K562 (cell line): ENCODE results near the gene IFFO2. TPM values are rescaled to one million over a fixed set of nuclear protein-coding genes. Genes with fewer than 3 reads are reported as not detected.
A peak's percentile ranks its signal among the peaks of the same experiment; 100 is the strongest.

Experiments used
- CREB1 ChIP-seq, 2 experiments: sonication (generic) in 1 of 2; formaldehyde crosslinking in 1 of 2; IDR thresholded peaks; 2 replicates each; pipeline versions ENCODE4 v1.6.1 to v1.8.0; 2012 to 2022; ENCODE audit warnings: inconsistent platforms in 1 of 2, mild to moderate bottlenecking in 1 of 2, missing genetic modification reagents in 1 of 2, moderate library complexity in 1 of 2
- CXXC5 ChIP-seq: fragments of 250-450 bp; sonication (Bioruptor Pico); IDR thresholded peaks from 2 replicates; pipeline ENCODE4 v1.8.0; 2022; ENCODE audit warnings: inconsistent platforms, mild to moderate bottlenecking, moderate library complexity
- GABPB1 ChIP-seq: sonication (generic); formaldehyde crosslinking; IDR thresholded peaks from 2 replicates; pipeline ENCODE4 v1.8.0; 2022; ENCODE audit warnings: mild to moderate bottlenecking, missing genetic modification reagents
- HBP1 ChIP-seq: fragments of 450-650 bp; formaldehyde crosslinking; IDR thresholded peaks from 2 replicates; pipeline ENCODE4 v1.4.0; 2022; ENCODE audit warnings: missing genetic modification characterization
- ILK ChIP-seq: fragments of 450-650 bp; IDR thresholded peaks from 2 replicates; pipeline ENCODE4 v1.6.1; 2016; ENCODE audit warnings: missing genetic modification characterization, low read depth, mild to moderate bottlenecking, missing compliant biosample characterization, moderate library complexity, borderline replicate concordance
- KAT2B ChIP-seq: IDR thresholded peaks from one replicate; pipeline ENCODE4 v1.6.1; 2012; ENCODE audit warnings: low read depth, mild to moderate bottlenecking, control low read depth, inconsistent platforms, low read length, moderate library complexity
- MEIS2 ChIP-seq: fragments of 450-650 bp; IDR thresholded peaks from 2 replicates; pipeline ENCODE4 v1.6.1; 2014; ENCODE audit warnings: mild to moderate bottlenecking; ENCODE audit not compliant: partially characterized antibody
- MTA2 ChIP-seq: fragments of 450-650 bp; IDR thresholded peaks from 2 replicates; pipeline ENCODE4 v1.6.1; 2016; ENCODE audit warnings: low read depth
- NKRF ChIP-seq: fragments of 450-650 bp; IDR thresholded peaks from 2 replicates; pipeline ENCODE4 v1.6.1; 2016; ENCODE audit warnings: borderline replicate concordance
- RBBP5 ChIP-seq: fragments of 200-600 bp; sonication (generic); IDR thresholded peaks from 2 replicates; pipeline ENCODE4 v1.6.1; 2012; ENCODE audit warnings: borderline replicate concordance, mild to moderate bottlenecking, low read length, control low read depth, inconsistent platforms; ENCODE audit not compliant: insufficient read depth, poor library complexity, severe bottlenecking
- SIX5 ChIP-seq, 2 experiments: IDR thresholded peaks; 2 replicates each; pipeline ENCODE4 v1.6.1; 2011; ENCODE audit warnings: low read length in 2 of 2, borderline replicate concordance in 1 of 2, low read depth in 1 of 2, mild to moderate bottlenecking in 1 of 2, moderate library complexity in 1 of 2; ENCODE audit not compliant: insufficient read depth in 1 of 2
- USF1 ChIP-seq: sonication (generic); formaldehyde crosslinking; IDR thresholded peaks from 2 replicates; pipeline ENCODE4 v1.9.0; 2022; ENCODE audit warnings: mild to moderate bottlenecking, missing genetic modification reagents
- VEZF1 ChIP-seq: fragments of 200-800 bp; sonication (Bioruptor generic); IDR thresholded peaks from 2 replicates; pipeline ENCODE4 v1.6.1; 2017; ENCODE audit warnings: missing genetic modification characterization, missing compliant biosample characterization
- ZBTB34 ChIP-seq: fragments of 250-450 bp; sonication (Bioruptor Pico); IDR thresholded peaks from 2 replicates; pipeline ENCODE4 v1.8.0; 2021; ENCODE audit warnings: mild to moderate bottlenecking, moderate library complexity
- ZSCAN29 ChIP-seq: fragments of 450-650 bp; IDR thresholded peaks from 2 replicates; pipeline ENCODE4 v1.6.1; 2017
- polyA plus RNA-seq, 8 experiments: library from polyadenylated mRNA; depleted of rRNA in 4 of 8; stranded (reverse) in 5 of 8; unstranded in 3 of 8; fragments of >200 nt; fragmentation: Nextera tagmentation in 2 of 8; fragmentation: Illumina TruSeq in 1 of 8; extraction: Ambion mirVana in 2 of 8; extraction: Trizol in 1 of 8; gene quantifications; 2 replicates each; pipeline versions ENCODE4 v1.2.1 to v1.2.3, GENCODE V29; 2011 to 2014; ENCODE audit warnings: inconsistent platforms in 1 of 8, missing spikeins in 1 of 8
- total RNA-seq, 7 experiments: library from RNA; depleted of rRNA in 6 of 7; stranded (reverse); fragments of >200 nt in 6 of 7; fragmentation: Illumina TruSeq in 2 of 7; extraction: Trizol in 2 of 7; gene quantifications; 2 replicates each; pipeline versions ENCODE4 v1.2.1 to v1.2.3, GENCODE V29; 2011 to 2021; ENCODE audit warnings: low replicate concordance in 1 of 7

The IFFO2 gene
- total and polyA plus RNA-seq, 9 of the 15 experiments (the other 6 are each of a cell fraction or from before 2014, with no cell fraction given) = 0.15 to 1.0 (median 0.44) TPM; not detected in 2

GRCh38 chr1:18908911-18909771 lies 47.3 kb downstream of the IFFO2 start (continued):
- TF ChIP-seq GABPB1 (peak; percentile 30; the same call in 1 of the 2 replicates), ILK (tag) (no peak), KAT2B (no peak), ZBTB34 (CRISPR knock-in tag) (no peak), NKRF (no peak), MTA2 (peak; percentile 57), MEIS2 (peak; percentile 81), HBP1 (CRISPR knock-in tag) (no peak), USF1 (peak; percentile 23; the same call in 1 of the 2 replicates), RBBP5 (peak; percentile 37), CREB1 (IDR thresholded peaks at IDR 0.05) (peak; percentile 49; the same call in 1 of the 2 replicates), CREB1 (CRISPR knock-in tag; IDR thresholded peaks at IDR 0.05) (peak; percentile 56), SIX5 (IDR thresholded peaks at IDR 0.05; ENCODE audit: borderline replicate concordance in 1 of 2, insufficient read depth in 1 of 2, low read depth in 1 of 2, low read length in 2 of 2) (no peak), CXXC5 (CRISPR knock-in tag) (peak; percentile 36; the same call in 1 of the 2 replicates), VEZF1 (CRISPR knock-in tag) (peak; percentile 69), ZSCAN29 (0 out of 2 replicates have a peak, but pooled peaks have one; percentile 49)
